NCI-H146 treated with DMSO at 0.1 percent for 48 hours (cell line): ENCODE results near the gene MOB3B.
"Not testable (repeated sequence)": the region's sequence is repeated elsewhere in the genome, so short reads cannot be mapped to it uniquely, and the experiment has no call there.

ENCODE experiments used
- DNase-seq: peaks from one replicate; lab custom pipeline; 2025; ENCODE audit not compliant: unreplicated experiment; lab: John Stamatoyannopoulos, UW

Gene MOB3B

DNA sequence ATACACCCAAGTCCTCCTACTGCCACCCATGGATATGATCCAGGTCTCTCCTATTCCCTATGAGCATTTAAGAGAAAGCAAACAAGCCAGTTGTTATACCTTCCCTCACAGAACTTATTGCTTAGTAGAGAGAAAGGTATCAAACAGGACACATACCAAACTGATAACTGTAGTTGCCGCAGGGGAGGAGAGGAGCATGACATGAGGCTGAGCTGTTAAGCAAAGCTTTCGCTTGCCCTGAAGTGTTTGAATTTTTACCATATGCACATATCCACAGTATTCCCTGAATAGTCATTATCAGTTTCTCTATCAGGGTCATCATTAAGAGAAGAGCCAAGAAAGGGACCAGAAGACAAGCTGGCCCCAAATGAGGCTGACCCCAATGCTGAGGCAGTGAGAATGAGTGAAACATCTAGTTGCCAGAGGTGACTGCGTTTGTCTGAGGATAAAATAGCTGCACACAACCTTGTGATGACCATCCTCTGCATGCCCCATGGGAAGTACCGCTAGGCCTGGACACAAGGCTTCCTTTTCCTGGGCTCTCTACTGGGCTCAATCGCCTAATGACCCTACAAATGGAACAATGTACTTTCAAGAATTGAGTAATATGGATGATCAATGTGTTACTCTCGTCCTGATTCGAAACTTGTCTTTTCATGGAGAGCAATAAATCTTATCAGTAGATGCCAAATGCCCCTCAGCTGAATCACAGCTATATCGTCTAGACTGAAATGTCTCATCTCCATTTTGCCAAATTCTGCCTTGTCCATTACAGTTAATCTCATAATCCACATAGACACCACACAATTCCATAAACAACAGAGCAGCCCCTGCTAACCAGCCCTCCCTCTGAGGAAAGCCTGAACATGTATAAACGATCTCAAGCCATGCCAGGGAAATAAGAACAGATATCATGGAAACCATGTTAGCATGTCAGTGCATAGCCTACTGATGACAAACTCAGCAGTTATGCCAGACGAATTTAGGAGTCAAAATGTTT, 9.8 kb downstream of the MOB3B start:
- DNase-seq = no peak

DNA sequence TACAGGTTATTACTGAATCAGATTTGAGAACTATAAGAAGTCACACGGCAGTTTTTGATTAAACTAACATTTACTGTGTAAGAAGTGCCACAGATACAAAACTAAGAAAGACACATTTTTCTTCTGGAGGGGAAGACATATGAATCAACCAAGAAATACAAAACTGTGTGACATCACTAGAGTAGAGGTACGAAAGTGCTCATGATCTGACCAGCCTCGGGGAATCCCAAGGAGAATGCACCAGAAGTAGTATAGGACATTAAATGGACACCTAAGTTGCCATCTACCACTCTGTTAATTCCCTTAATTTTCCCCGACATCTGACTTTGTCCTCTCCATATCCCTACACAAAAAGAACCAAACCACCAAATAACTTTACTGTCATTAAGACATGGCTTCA, 10.8 kb downstream of the MOB3B start:
- no peak for DNase-seq

DNA sequence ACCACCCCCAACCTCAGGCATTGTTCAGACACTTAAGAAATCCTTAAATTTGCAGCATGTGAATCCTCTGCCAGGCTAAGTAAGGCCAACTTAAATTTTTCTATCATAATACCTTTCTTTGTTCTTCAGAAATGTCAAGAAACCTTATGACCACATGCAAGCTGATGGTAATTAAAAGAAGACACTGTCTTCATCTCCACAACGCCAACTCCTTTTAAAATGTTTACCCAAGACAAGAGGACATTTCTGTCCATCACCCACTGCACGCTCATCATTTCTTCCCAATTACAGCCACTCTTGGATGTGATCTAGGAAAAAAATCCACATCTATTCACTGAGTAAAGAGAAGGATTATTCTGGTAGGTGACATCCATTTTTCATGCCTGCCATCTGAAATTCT, 11.6 kb downstream of the MOB3B start:
- DNase-seq = no peak

DNA sequence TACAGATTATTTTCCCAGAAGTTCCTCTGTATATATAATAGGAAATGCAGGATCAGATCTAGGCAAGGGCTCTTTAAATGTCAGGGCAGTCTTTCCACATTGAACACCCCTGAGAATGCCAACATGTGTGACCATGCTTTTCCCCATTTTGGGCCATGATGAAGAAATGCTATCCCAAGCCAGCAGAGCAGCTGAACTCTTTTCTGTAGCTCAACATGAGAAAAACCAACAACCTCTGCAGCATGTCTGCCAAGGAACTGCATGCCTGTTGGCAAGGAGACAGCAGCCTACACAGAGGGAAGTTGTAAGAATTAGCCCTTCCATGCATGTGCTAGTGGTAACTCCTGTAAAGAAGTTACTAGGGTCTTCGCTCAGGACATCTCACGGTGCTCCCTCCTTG, 15.1 kb downstream of the MOB3B start:
- no peak for DNase-seq

DNA sequence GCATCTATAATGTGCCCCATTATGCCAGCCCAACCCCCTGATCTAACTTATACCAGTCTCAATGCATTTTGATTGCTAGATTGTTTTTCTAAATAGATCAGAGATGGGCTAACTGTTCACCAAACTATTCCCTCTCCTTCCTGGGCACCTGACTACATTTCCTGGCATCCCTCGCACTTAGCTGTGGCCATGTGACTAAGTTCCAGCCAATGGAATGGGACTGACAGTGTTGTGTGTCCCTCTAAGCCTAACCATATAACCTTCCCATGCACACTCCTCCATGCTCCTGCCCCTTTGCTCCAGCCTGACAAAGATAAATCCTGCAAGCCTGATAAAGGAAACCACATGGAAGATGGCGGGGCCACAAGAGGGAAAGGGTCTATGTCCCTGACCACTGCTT, 17.8 kb downstream of the MOB3B start:
- DNase-seq = no peak

DNA sequence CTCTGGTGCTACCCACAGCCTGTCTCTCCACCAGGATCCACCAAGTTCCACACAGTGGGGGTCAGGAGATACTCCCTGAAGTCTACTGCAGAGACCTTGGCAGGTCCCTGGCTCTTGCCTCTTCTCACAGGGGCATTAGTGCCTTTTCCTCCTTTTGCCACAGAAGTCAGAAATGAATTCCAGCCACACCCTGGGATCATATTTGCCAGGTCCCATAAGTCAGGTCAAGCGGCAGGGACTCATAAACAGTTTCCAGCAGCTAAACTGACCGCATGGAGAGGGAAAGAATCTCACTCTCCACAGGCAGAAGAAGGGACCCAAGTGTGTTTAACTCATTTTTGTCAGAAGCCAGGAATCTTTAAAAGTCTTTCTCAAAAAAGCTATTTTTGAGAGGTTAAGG, 18.8 kb downstream of the MOB3B start:
- no peak for DNase-seq

DNA sequence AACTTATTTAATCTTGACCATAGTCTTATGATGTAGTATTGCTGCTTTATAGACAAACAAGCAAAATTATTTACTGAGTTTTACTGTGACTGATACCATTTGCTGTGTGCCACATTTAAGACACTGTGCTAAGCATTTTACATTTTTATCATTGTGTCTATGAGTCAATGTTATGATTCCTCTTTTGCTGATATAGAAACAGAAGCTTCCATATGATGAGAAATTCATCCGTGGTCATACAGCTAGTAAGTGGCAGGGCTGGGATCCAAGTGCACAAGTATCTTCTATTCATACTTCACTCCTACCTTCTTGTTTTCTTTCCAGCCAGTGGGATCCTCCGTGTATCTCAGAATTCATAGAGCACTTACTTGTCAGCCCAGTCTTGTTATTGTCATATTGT, 22.6 kb downstream of the MOB3B start:
- no peak for DNase-seq

DNA sequence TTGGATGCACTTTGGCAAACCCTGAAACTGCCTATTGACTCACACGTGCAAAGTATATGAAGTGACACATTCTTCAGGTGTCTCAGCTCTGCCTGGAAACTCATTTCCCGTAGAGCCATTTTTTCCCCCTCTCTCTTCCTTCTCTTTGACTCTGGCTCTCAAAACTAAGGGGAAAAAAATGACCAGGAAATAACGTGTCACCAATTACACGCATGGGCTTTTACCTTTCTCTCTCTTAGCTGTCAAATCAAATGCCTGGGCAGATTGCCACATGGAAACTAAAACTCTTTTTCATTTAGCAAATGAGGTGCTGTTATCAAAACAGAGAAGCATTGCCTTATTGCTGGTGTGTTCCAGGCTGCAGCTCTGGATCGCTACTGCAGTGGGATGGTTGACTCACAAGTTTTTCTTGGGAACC, 23.9 kb downstream of the MOB3B start:
- no peak for DNase-seq

DNA sequence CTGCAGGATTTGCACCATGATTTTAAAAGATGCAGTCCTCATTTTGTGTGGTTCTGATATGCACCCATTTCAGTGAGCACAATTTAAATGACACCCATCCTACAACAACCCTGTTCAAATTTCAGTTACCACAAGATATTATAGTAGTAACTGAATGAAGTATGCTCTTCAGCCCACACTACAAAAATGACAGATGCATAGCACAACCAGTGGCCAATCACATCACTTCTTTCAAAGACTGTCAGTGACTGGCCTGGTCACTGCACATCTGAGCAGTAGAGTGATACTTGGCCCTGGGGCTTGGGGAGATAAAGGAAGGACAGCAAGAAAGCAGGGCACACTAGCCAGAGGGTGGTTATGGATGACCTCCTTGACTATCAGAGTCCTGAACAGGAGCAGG, 25.4 kb downstream of the MOB3B start:
- no peak for DNase-seq

DNA sequence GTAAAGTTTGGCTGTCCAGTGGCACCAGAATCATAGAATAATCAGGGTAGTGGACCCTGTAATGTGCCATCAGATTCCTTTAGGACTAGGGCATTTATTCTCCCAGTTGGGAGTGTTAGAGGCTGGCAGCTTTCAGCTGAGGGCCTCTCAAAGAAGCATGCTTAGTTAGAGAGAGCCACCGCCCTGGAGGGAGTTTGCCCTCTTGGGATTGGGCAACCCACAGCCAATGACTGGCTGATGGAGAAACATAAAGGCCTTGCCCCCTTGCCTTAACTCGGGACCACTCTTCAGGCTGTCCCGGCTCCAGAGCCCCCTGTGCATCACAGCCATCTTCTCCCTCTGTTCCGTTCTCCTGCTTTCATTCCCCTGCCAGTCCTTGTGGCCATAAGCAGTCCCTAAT, 26.0 kb downstream of the MOB3B start:
- DNase-seq = no peak

DNA sequence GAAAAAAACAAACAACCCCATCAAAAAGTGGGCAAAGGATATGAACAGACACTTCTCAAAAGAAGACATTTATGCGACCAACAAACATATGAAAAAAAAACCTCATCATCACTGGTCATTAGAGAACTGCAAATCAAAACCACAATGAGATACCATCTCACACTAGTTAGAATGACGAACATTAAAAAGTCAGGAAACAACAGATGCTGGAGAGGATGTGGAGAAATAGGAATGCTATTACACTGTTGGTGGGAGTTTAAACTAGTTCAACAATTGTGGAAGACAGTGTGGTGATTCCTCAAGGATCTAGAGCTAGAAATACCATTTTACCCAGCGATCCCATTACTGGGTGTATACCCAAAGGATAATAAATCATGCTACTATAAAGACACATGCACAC, 28.7 kb downstream of the MOB3B start:
- not testable (repeated sequence) for DNase-seq

DNA sequence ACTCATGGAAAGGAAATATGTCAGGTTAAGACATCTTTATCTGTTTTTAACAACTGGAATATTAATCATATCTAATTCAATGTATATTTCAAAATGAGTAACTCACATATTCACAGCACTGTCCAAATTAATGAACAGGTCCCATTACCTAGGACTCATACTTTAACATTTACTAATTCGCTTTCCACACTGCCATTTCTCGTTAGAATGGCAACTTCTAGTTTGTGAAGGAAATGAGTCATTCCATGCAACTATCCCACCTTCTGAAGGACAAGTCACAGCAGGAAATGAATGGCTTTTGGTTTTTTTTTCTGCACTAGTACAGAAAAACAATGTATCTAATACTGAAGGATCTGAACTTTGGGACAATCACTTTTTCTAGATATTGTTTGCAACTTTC, 30.2 kb downstream of the MOB3B start:
- no peak for DNase-seq

DNA sequence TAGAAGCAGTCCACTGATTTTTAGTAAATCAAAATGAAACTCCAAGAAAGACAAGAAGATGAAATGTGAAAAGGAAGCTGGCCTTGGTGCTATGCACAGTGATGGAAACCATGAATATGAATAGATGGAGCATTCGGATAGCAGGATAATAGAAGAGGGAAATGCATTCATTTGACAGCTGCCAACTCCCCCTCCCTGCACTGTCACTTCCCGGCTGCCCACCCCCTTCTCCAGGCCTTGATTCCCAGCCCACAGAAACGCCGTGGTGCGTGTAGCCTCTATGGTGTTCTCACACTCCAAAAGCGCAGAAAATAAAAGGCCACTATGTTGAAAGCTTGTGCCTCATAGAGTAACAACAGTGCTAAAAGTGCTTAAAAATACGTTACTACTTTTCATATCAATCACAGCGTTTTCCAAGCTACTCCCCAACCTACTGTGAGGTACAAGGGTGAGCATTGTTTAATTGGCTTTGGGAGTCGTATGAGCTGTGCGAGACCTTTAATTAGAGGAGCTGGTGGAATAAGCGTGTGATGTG, 31.7 kb downstream of the MOB3B start:
- DNase-seq = no peak

DNA sequence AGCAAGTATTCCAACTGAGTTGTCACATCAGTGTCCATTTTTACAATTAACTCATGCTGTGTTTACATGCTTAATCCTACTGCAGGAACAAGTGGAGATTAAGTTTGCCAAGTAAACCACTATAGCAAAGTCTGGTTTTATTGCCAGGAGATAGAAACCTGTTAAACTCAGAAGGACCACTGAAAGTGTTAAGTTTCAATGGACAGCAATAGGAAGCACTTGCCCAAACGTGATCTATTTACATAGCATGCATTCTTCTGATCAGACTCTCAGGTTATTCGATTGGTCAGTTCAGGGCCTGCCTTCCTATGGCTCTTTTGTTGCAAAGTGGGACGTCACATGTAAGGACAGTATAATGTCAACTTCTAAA, 33.5 kb downstream of the MOB3B start:
- no peak for DNase-seq

DNA sequence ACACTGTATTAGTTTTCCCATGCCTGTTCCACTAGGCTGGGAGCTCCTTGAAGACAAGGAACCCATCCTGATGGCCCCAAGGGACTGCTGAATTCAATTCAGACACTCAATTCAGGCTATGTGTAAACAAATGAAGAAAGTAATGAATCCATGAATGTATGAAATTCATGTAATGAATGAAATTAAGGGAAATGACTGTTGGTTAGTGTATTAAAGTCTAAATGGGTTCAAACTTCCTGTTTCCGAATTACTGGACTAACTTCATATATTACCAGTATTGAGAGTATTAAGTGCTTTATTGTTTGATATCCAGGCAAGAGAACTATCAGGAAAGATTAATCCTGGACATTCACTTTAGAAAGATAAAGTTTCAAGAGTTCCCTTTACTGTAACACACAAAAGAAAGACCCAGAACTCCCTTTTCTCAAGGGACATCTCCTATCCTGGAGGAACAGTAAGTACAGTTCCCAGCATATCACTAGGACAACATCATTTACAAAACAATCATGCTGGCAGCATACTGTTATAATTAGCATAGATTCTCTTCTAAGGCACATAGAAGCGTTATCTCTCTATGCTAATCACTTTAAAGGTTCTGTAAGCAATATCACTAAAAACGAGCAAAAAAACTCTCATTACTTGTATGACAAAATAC, 34.0 kb downstream of the MOB3B start:
- no peak for DNase-seq

DNA sequence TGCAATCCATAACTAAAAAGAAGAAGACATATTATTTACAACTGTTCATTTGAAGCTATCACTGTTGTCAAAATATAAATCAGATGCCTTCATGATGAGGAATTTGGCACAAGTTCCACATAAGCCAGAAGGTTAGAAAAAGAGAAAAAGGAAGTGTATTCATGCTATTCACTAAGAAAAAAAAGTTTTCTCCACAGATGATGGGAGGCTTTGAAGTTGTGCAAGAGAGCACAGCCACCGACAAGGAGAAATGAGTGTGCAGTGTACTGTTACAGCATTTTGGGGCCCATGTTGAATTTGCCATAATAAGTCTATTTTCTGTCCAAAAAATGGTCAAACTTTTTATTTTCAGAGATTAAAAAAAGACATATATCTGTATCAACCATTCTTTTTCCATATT, 38.5 kb downstream of the MOB3B start:
- no peak for DNase-seq

DNA sequence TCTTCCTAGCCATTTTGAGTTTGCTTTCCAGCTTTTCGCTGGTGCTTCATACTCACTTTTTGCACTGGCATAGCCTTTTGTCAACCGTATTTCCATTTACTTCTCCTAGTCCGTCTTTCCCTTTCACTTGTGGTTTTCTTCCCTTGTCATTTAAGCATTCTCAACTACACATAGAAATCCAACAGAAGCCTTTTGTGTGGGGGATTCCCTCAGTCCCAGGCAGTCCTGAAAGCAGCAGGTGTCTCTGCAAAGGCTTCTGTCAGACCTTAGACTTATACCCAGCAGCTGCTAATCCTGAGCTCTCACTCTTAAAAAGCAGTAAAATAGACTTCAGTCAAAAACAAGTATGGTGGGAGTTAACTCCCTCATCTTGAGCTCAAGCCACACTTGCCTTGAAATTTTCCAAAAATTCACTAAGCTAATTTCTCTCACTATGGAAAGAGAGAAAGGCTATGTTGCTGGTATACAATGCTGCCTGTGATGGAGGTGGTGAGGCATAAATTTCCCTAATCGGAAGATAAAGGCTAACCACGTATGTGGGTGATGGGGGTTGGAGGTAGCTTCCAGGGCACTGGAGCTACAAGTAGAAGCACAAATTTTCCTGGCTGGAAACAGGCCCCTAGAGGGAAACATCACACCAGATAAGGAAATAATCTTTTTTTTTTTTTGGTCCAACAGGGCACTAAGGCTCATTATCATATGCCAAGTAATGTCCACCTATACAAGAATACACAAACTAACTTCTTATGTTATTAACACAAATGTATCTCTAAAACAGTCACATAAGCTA, 40.3 kb downstream of the MOB3B start:
- DNase-seq = no peak

DNA sequence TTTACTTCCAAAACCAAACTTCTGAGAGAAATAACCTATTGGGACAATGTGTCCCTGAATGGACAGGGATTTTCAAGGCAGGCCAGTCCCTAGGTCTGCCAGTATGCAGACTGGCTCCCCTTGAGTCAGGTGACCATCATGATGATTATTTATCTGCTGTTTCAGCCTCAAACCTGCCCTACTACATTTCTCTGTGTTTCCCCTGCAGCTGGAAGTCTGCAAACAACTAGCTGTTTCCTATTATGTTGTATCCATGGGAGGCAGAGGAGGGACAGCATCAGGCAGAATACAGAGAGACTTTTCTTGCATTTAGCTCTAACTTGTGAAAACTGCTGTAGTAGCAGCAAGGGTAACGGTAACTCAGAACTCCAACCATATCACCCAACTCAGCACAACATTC, 41.7 kb downstream of the MOB3B start:
- DNase-seq = peak; percentile 66

DNA sequence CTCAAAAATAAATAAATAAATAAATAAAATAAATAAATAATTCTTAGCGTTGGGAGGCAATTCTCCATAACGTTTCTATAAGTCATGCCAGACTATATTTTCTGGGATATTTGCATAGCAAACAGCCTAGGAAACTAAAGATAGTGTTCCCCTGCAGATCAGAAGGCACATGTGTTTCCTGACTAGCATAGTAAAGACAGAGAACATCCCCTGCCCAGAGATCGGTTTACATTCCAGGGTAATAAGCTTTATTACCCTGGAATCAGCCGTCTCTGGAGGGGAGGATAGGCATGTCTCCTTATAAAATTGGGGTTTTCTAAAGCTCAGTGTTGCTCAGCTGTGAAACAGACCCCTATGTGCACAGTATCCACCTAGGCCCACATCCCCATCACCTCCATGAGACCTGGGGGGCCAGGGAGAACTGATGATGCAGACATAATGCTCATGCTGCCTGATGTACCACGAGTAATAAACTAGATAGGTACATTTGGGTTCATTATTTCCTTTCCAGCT, 42.4 kb downstream of the MOB3B start:
- no peak for DNase-seq

DNA sequence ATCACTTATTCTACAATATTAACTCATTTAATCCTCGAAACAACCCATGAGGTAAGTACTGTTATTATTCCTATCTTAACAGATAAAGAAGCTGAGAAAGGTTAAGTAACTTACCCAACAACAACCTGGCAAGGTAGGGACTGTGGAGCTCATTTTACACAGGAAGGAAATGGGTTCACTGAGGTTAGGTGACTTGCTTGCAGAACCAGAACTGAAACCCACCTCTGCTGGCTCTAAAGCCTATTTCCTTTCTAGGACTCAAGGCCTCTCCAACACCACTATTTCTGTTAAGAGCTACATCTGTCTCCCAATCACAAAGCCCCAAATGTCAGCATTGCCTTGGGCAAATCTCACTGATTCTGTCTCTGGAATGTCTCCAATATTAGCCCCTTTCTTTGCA, 44.5 kb downstream of the MOB3B start:
- no peak for DNase-seq

DNA sequence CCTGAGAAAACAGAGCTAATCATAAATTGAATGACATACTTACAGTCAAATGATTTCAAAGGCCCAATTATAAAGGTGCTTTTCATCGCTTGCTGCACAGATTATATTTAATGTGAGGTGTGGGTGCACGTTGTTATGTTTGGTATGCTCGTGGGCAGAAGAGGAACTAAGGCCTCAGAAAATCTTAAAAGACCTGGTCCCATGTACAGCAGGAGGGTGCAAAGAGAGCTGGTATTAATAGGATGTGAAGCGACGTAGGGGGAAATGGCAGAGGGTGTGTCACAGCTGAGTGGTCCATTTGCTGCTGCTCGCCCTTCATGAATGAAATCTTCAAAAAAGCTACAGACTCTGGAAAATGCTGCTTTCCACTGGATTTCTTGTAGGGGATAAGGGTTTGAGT, 46.0 kb downstream of the MOB3B start:
- DNase-seq = no peak
